Spleen (tissue), 11 donors: Measurements from ENCODE around the gene ARL2BP. TPM values are rescaled to one million over a fixed set of nuclear protein-coding genes. Genes with fewer than 3 reads are reported as not detected.

Experiments used
- DNase-seq: peaks from one replicate; pipeline ENCODE4 v3.0.0-alpha.2; 2020
- H3K27ac ChIP-seq, 8 donors: fragments of 200-600 bp; sonication (generic) in 7 of 8; 1 replicate in 4 of 8; 2 replicates in 4 of 8; pipeline versions ENCODE4 v1.5.0 to v1.8.0; 2016 to 2021; ENCODE audit warnings: inconsistent platforms in 4 of 8, mild to moderate bottlenecking in 4 of 8, moderate library complexity in 1 of 8
- H3K27me3 ChIP-seq, 7 donors: fragments of 200-600 bp; sonication (generic) in 6 of 7; replicated peaks in 1 of 7; 1 replicate in 4 of 7; 2 replicates in 3 of 7; pipeline versions ENCODE4 v1.5.0 to v1.8.0; 2016 to 2021; ENCODE audit warnings: inconsistent platforms in 3 of 7, mild to moderate bottlenecking in 1 of 7
- H3K36me3 ChIP-seq, 6 donors: fragments of 200-600 bp; sonication (generic) in 5 of 6; 1 replicate in 4 of 6; 2 replicates in 2 of 6; pipeline versions ENCODE4 v1.5.0 to v1.8.0; 2016 to 2021; ENCODE audit warnings: inconsistent platforms in 2 of 6
- H3K4me1 ChIP-seq, 6 donors: fragments of 200-600 bp; sonication (generic) in 5 of 6; 1 replicate in 3 of 6; 2 replicates in 3 of 6; pipeline versions ENCODE4 v1.5.0 to v1.8.0; 2016 to 2021; ENCODE audit warnings: inconsistent platforms in 3 of 6
- H3K4me3 ChIP-seq, 8 donors: fragments of 200-600 bp; sonication (generic) in 7 of 8; 1 replicate in 4 of 8; 2 replicates in 4 of 8; pipeline versions ENCODE4 v1.5.0 to v1.8.0; 2016 to 2021; ENCODE audit warnings: inconsistent platforms in 4 of 8, mild to moderate bottlenecking in 4 of 8, moderate library complexity in 2 of 8
- H3K9me3 ChIP-seq, 8 donors: fragments of 200-600 bp; sonication (generic) in 7 of 8; 1 replicate in 4 of 8; 2 replicates in 4 of 8; pipeline versions ENCODE4 v1.5.0 to v1.8.0; 2016 to 2021; ENCODE audit warnings: inconsistent platforms in 4 of 8
- POLR2A ChIP-seq, 3 donors: fragments of 450-650 bp; IDR thresholded peaks; one replicate each; pipeline ENCODE4 v1.5.1; 2017; ENCODE audit warnings: antibody characterized with exemption in 3 of 3, mild to moderate bottlenecking in 1 of 3
- POLR2AphosphoS5 ChIP-seq, 3 donors: sonication (generic); formaldehyde crosslinking; IDR thresholded peaks; one replicate each; pipeline ENCODE4 v1.5.1; 2017; ENCODE audit warnings: antibody characterized with exemption in 3 of 3
- WGBS, 5 donors: extraction: QIAGEN DNeasy Blood & Tissue Kit in 3 of 5; methylation state at CpG; one replicate each; pipeline versions ENCODE4 v1.1.5 to v1.1.7; 2013 to 2018; 5-methylcytosine and 5-hydroxymethylcytosine counted together
- intact Hi-C: fragments of 100-400 bp; cut with DNase I; formaldehyde crosslinking; loops from one replicate; pipeline ENCODE4 v1.15.0; 2023; ENCODE audit warnings: low total_unique reads
- polyA plus RNA-seq, 3 donors: library from polyadenylated mRNA; stranded (reverse); fragments of 200-250 nt; gene quantifications; one replicate each; pipeline ENCODE4 v1.2.1, GENCODE V29; 2013
- total RNA-seq, 7 donors: library from RNA; depleted of rRNA in 3 of 7; stranded (reverse); fragments of >200 nt in 3 of 7; fragmentation: NEBNext Ultra II Directional in 4 of 7; extraction: Animal tissue kit (Norgen Biotek cat#: 25700) in 4 of 7; gene quantifications; one replicate each; pipeline versions ENCODE4 v1.1.0 to v1.2.1, GENCODE V29; 2016 to 2021
- TF ChIP-seq, protein P1 (sequence below), 11 experiments: fragments of 200-600 bp in 7 of 11; fragments of 450-650 bp in 4 of 11; sonication (generic) in 4 of 11; IDR thresholded peaks in 8 of 11; conservative IDR thresholded peaks in 3 of 11; 1 replicate in 7 of 11; 2 replicates in 4 of 11; pipeline versions ENCODE4 v1.4.0 to v1.8.0; 2016 to 2021; ENCODE audit warnings: antibody characterized with exemption in 11 of 11, inconsistent platforms in 4 of 11, mild to moderate bottlenecking in 1 of 11
- donor health status: healthy with polysubstance abuse.
- donor health status: DM: no; HTN: no; CAD: no; lungs with moderate emphysema.
- donor health status: DM: no; HTN: no; CAD: no.
- donor health status: Bipolar disorder and iron deficiency.
- donor health status: healthy.
- donor health status: DM: no; HTN: no; CAD: no.
- donor health status: DM: yes; HTN: yes; CAD: no.

The ARL2BP gene
- total and polyA plus RNA-seq, 10 donors, result 30.1 to 84.6 (median 61.1) TPM

DNA sequence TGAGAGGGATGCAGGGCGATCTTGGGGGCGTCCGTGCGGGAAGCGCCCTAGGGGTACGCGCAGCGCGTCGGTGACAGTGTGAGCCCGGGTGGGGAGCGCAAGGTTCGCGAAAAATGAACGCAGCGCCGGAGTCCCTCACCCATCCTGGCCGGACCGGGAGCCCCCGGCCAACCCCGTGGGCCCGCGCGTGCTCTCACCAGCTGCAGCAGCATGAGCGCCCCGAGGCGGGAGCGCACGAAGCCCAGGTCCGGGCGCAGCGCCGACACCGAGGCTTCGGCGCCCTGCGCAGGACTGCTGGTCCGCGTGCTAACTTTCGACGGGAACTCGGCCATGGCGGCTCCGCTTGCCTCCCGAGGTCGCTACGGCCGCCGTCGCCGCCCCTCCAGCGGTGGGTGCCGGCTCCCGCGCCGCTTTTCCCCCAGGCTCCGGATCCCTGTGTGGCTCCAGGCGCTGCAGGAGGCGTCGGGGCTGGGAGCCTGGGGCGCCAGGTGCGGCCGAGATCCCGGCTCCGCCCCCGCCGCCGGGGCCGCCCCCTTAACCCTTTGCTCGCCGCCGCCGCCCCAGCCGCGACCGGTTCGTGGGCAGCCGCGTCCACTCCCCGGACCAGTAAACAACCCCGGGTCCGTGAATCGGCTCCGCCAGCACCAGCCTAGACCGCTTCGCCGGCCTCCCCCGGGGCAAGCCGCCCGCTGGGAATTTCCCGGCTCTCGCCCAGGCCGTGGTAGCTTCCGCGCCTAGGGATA, 39.3 kb downstream of the ARL2BP start, which contains the start of gene PLLP:
Gene PLLP (minus strand): TSS at position 464 of the 743 bp plus-strand sequence. CDS start 132 bp downstream, at position 332.
- intact Hi-C loops, result no loop called here
- WGBS, 5 donors, result 1 to 21% (median 4%) methylated on average over 22 to 95 of the region's 95 CpGs
- no peak for DNase-seq
- Histone ChIP-seq H3K36me3 (no peaks in the 10 kb centered on the region), H3K9me3 (no peaks in the 10 kb centered on the region), H3K27ac (peak within 1 kb of the TSS in 7 of 8 donors; percentile 22 to 71 (median 64)), H3K27me3 (peaks cover 0 to 36% (median 20%) of the 10 kb centered on the region in 7 donors), H3K4me3 (peak within 1 kb of the TSS; percentile 48 to 74 (median 60)), H3K4me1 (peaks cover 4 to 49% (median 20%) of the 10 kb centered on the region in 6 donors)
- TF ChIP-seq POLR2A (IDR thresholded peaks at IDR 0.05) (no peak), POLR2AphosphoS5 (IDR thresholded peaks at IDR 0.05) (peak in 2 of 3 donors; percentile 50 to 65)

DNA sequence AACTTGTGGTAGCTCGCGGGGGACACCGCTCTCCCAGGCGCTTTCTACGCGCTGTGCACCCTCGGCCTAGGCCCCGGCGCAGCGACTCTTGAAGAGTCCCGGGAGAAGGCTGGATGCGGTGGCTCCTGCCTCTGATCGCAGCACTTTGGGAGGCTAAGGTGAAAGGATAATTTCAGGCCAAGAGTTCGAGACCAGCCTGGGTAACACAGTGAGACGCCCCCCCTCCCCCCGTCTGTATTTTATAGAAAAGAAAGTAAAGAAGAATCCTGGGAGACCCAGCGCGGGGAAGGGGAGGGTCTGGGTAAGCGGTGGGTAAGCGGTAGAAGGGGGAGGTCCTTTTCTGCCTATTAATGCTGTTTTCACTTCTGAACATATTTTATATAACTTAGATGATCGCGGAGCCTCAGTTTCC, 39.9 kb downstream of the ARL2BP start:
- Histone ChIP-seq H3K4me3 (peak overlapping the region; percentile 48 to 74 (median 60)), H3K27ac (peak overlapping the region in 6 of 8 donors; percentile 27 to 71 (median 64)), H3K27me3 (peaks cover 0 to 36% (median 20%) of the 10 kb centered on the region in 7 donors), H3K4me1 (peaks cover 4 to 43% (median 20%) of the 10 kb centered on the region in 6 donors), H3K9me3 (no peaks in the 10 kb centered on the region), H3K36me3 (no peaks in the 10 kb centered on the region)
- DNase-seq, result no peak
- WGBS, 5 donors, result 13 to 16% (median 15%) methylated on average over 19 to 22 of the region's 22 CpGs
- TF ChIP-seq, protein P1, sequence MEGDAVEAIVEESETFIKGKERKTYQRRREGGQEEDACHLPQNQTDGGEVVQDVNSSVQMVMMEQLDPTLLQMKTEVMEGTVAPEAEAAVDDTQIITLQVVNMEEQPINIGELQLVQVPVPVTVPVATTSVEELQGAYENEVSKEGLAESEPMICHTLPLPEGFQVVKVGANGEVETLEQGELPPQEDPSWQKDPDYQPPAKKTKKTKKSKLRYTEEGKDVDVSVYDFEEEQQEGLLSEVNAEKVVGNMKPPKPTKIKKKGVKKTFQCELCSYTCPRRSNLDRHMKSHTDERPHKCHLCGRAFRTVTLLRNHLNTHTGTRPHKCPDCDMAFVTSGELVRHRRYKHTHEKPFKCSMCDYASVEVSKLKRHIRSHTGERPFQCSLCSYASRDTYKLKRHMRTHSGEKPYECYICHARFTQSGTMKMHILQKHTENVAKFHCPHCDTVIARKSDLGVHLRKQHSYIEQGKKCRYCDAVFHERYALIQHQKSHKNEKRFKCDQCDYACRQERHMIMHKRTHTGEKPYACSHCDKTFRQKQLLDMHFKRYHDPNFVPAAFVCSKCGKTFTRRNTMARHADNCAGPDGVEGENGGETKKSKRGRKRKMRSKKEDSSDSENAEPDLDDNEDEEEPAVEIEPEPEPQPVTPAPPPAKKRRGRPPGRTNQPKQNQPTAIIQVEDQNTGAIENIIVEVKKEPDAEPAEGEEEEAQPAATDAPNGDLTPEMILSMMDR (IDR thresholded peaks at IDR 0.05 in 8 of 11, conservative IDR thresholded peaks at IDR 0.05 in 3 of 11), result no peak
- TF ChIP-seq POLR2A (IDR thresholded peaks at IDR 0.05) (no peak), POLR2AphosphoS5 (IDR thresholded peaks at IDR 0.05) (no peak)
- intact Hi-C loops, result no loop called here

DNA sequence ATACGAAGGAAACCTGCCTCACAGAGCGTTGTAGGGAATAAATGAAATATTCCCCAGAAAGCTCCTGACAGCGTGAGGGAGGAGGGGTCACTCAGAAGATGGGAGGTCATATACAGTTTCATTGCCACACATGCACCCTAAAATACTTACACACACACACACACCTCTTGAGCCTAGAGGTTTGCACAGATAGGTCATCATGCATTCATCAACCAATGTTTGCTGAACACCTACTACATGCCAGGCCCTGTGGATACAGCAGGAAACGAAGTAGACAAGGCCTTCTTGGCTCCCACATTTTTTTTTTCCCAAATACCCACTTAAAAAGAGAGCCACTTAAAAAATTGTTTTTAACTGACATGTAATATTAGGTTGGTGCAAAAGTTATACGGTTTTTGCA, 40.3 kb downstream of the ARL2BP start:
- DNase-seq, result no peak
- intact Hi-C loops, result no loop called here
- WGBS, 5 donors, result 68 to 86% (median 80%) methylated on average over 5 of the region's 5 CpGs
- Histone ChIP-seq H3K27me3 (peaks cover 0 to 36% (median 20%) of the 10 kb centered on the region in 7 donors), H3K9me3 (no peaks in the 10 kb centered on the region), H3K36me3 (no peaks in the 10 kb centered on the region), H3K27ac (no peak overlapping the region), H3K4me1 (peaks cover 4 to 39% (median 20%) of the 10 kb centered on the region in 6 donors), H3K4me3 (peak overlapping the region in 1 of 8 donors; percentile 73)
- TF ChIP-seq POLR2AphosphoS5 (IDR thresholded peaks at IDR 0.05) (no peak), POLR2A (IDR thresholded peaks at IDR 0.05) (no peak)
- TF ChIP-seq, protein P1 (IDR thresholded peaks at IDR 0.05 in 8 of 11, conservative IDR thresholded peaks at IDR 0.05 in 3 of 11), result no peak

DNA sequence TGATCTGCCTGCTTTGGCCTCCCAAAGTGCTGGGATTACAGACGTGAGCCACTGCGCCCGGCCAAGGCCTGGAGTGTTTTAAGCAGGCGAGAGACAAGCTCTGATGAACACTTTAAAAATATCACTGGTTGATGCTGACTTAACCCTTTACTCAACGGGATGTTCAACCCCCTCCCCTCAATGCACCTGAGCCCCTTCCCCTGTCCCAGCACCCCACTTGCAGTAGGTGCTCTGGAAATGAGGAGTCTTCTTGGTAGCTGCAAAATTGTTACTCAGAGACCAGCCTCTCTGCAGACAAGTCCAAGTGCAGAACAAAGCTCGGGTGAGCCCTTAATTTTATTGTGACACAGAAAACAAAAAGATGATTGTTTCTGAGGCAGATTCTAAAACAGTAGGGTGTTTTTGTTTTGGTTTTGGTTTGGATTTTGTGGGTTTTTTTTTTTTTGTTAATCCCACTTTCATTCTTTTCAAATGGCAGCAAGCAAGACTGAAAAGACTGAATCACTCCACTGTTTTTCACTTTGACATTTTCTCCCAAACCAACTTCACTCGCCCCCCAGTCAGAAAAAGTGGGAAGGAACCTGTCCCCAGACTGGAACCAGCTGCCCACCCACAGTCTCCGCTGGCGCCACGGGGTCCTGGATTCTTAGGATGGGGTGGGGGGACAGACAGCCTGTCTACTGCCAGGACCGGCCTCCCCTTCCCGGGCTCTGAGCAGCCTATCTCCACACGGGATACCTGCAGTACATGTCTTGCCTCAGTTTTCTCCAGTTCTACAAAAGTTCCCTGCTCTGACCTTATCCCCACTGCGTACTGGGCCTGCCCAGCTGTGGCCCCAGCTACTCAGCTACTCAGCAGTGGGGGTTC, 44.6 kb downstream of the ARL2BP start:
- intact Hi-C loops, result no loop called here
- TF ChIP-seq, protein P1 (IDR thresholded peaks at IDR 0.05 in 8 of 11, conservative IDR thresholded peaks at IDR 0.05 in 3 of 11), result no peak
- TF ChIP-seq POLR2AphosphoS5 (IDR thresholded peaks at IDR 0.05) (no peak), POLR2A (IDR thresholded peaks at IDR 0.05) (no peak)
- WGBS, 5 donors, result 68 to 90% (median 78%) methylated on average over 13 to 14 of the region's 14 CpGs
- Histone ChIP-seq H3K27ac (no peak overlapping the region), H3K4me3 (no peak overlapping the region), H3K27me3 (peaks cover 0 to 15% (median 6%) of the 10 kb centered on the region in 7 donors), H3K36me3 (no peaks in the 10 kb centered on the region), H3K4me1 (peaks cover 0 to 8% (median 5%) of the 10 kb centered on the region in 6 donors), H3K9me3 (no peaks in the 10 kb centered on the region)
- no peak for DNase-seq
